Endodermal cell (in vitro differentiated cells): ENCODE measurements around the gene HHAT. TPM values are rescaled to one million over a fixed set of nuclear protein-coding genes. Genes with fewer than 3 reads are reported as not detected.

ENCODE experiments used
- DNase-seq: peaks from one replicate; pipeline ENCODE4 v3.0.0-alpha.2; 2017
- H3K27ac ChIP-seq: 2 replicates; pipeline ENCODE4 v1.5.1; 2013; ENCODE audit warnings: mild to moderate bottlenecking, low read depth, low read length, moderate library complexity
- H3K27me3 ChIP-seq: 2 replicates; pipeline ENCODE4 v1.6.1; 2013; ENCODE audit warnings: mild to moderate bottlenecking, low read length, moderate library complexity; ENCODE audit not compliant: insufficient read depth, control insufficient read depth, poor library complexity, severe bottlenecking
- H3K36me3 ChIP-seq: 2 replicates; pipeline ENCODE4 v1.7.0; 2013; ENCODE audit warnings: mild to moderate bottlenecking, low read length, moderate library complexity; ENCODE audit not compliant: control insufficient read depth, insufficient read depth
- H3K4me1 ChIP-seq: one replicate; pipeline ENCODE4 v1.7.0; 2013; ENCODE audit warnings: low read length; ENCODE audit not compliant: control insufficient read depth, insufficient read depth
- H3K4me3 ChIP-seq: 2 replicates; pipeline ENCODE4 v1.5.1; 2013; ENCODE audit warnings: mild to moderate bottlenecking, low read length, moderate library complexity
- H3K9ac ChIP-seq: 2 replicates; pipeline ENCODE4 v1.6.1; 2013; ENCODE audit warnings: mild to moderate bottlenecking, low read length, moderate library complexity; ENCODE audit not compliant: poor library complexity, severe bottlenecking; ENCODE audit errors: extremely low read depth
- H3K9me3 ChIP-seq: 2 replicates; pipeline ENCODE4 v1.6.1; 2013; ENCODE audit warnings: mild to moderate bottlenecking, low read length, moderate library complexity; ENCODE audit not compliant: control insufficient read depth
- H3K27ac Mint-ChIP-seq: 2 replicates; pipeline ENCODE4 v1.8.0; 2020; ENCODE audit warnings: mixed read lengths
- H3K27me3 Mint-ChIP-seq: 2 replicates; pipeline ENCODE4 v1.8.0; 2021; ENCODE audit warnings: mild to moderate bottlenecking, mixed read lengths; ENCODE audit not compliant: insufficient read depth
- H3K36me3 Mint-ChIP-seq: 2 replicates; pipeline ENCODE4 v1.8.0; 2020; ENCODE audit warnings: low read depth, mixed read lengths
- H3K4me1 Mint-ChIP-seq: 2 replicates; pipeline ENCODE4 v1.8.0; 2020; ENCODE audit warnings: mixed read lengths
- H3K4me3 Mint-ChIP-seq: 2 replicates; pipeline ENCODE4 v1.8.0; 2020; ENCODE audit warnings: mild to moderate bottlenecking, moderate library complexity, mixed read lengths
- H3K9me3 Mint-ChIP-seq: 2 replicates; pipeline ENCODE4 v1.8.0; 2020; ENCODE audit warnings: mild to moderate bottlenecking, mixed read lengths
- WGBS, 2 experiments: methylation state at CpG; one replicate each; pipeline versions ENCODE4 v1.1.5 to v1.1.7; 2013; ENCODE audit warnings: missing lambda C conversion rate in 2 of 2, mixed read lengths in 1 of 2; ENCODE audit not compliant: insufficient coverage in 1 of 2, insufficient read length in 1 of 2; 5-methylcytosine and 5-hydroxymethylcytosine counted together
- total RNA-seq, 2 donors: library from RNA; stranded (reverse); fragmentation: NEBNext Ultra II Directional in 1 of 2; extraction: Animal tissue kit (Norgen Biotek cat#: 25700) in 1 of 2; gene quantifications; 2 replicates in 1 of 2; 3 replicates in 1 of 2; pipeline ENCODE4 v1.2.1, GENCODE V29; 2021
- TF ChIP-seq, protein P1 (sequence below): fragments of 200-600 bp; sonication (generic); conservative IDR thresholded peaks from 2 replicates; pipeline ENCODE4 v1.5.0; 2021; ENCODE audit warnings: antibody characterized with exemption, mild to moderate bottlenecking

The HHAT gene
- total RNA-seq, 2 donors from 2014 or later: 6.9 to 9.8 TPM

GRCh38 chr1:210541680-210542358 lies 213.1 kb downstream of the HHAT start:
- 50 to 80% methylated on average over 4 of the region's 6 CpGs for WGBS, 2 experiments
- H3K9me3 Mint-ChIP-seq: no peaks in the 10 kb centered on the region
- Histone ChIP-seq H3K27me3 (no peaks in the 10 kb centered on the region), H3K27ac (no peak overlapping the region), H3K4me1 (no peaks in the 10 kb centered on the region), H3K4me3 (no peak overlapping the region), H3K36me3 (no peaks in the 10 kb centered on the region), H3K9ac (no peak overlapping the region), H3K9me3 (no peaks in the 10 kb centered on the region)
- no peaks in the 10 kb centered on the region for H3K36me3 Mint-ChIP-seq
- no peak overlapping the region for H3K4me3 Mint-ChIP-seq
- TF ChIP-seq, protein P1, sequence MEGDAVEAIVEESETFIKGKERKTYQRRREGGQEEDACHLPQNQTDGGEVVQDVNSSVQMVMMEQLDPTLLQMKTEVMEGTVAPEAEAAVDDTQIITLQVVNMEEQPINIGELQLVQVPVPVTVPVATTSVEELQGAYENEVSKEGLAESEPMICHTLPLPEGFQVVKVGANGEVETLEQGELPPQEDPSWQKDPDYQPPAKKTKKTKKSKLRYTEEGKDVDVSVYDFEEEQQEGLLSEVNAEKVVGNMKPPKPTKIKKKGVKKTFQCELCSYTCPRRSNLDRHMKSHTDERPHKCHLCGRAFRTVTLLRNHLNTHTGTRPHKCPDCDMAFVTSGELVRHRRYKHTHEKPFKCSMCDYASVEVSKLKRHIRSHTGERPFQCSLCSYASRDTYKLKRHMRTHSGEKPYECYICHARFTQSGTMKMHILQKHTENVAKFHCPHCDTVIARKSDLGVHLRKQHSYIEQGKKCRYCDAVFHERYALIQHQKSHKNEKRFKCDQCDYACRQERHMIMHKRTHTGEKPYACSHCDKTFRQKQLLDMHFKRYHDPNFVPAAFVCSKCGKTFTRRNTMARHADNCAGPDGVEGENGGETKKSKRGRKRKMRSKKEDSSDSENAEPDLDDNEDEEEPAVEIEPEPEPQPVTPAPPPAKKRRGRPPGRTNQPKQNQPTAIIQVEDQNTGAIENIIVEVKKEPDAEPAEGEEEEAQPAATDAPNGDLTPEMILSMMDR: no peak
- H3K27ac Mint-ChIP-seq: no peak overlapping the region
- peaks cover 2% of the 10 kb centered on the region for H3K4me1 Mint-ChIP-seq
- H3K27me3 Mint-ChIP-seq: no peaks in the 10 kb centered on the region
- DNase-seq: peak; percentile 72

DNA sequence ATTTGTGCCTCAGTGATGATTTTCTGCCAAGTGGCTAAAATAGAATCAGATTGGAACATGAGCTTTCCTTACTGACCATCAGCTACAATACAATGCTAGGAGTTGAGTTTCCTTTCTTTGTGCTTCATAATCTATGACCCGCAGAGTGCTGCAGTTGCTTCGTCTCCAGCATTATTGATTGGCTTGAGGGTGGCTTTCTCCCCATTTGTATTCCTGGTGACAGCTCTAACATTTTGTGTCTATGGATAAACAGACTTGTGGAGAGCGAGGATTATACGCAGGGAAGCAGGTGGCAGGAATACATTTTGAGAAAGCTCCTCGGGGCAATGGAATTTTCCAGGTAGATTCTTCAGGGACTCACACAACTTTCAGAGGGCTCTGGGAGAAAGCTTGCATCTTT lies 223.2 kb downstream of the HHAT start:
- peaks cover 3% of the 10 kb centered on the region for H3K27me3 Mint-ChIP-seq
- Histone ChIP-seq H3K4me3 (no peak overlapping the region), H3K9me3 (no peaks in the 10 kb centered on the region), H3K27ac (no peak overlapping the region), H3K4me1 (peaks cover 11% of the 10 kb centered on the region), H3K27me3 (no peaks in the 10 kb centered on the region), H3K36me3 (no peaks in the 10 kb centered on the region), H3K9ac (no peak overlapping the region)
- TF ChIP-seq, protein P1: no peak
- H3K4me3 Mint-ChIP-seq: no peak overlapping the region
- H3K27ac Mint-ChIP-seq: no peak overlapping the region
- DNase-seq: no peak
- H3K36me3 Mint-ChIP-seq: no peaks in the 10 kb centered on the region
- peaks cover 23% of the 10 kb centered on the region for H3K4me1 Mint-ChIP-seq
- 90 to 100% methylated on average over 3 to 5 of the region's 5 CpGs for WGBS, 2 experiments
- no peaks in the 10 kb centered on the region for H3K9me3 Mint-ChIP-seq

- H3K9me3 ChIP-seq: no peaks in the 10 kb centered on the region
- H3K9ac ChIP-seq: no peak overlapping the region
- no peak overlapping the region for H3K4me3 ChIP-seq
- no peak overlapping the region for H3K27ac Mint-ChIP-seq
- no peak overlapping the region for H3K27ac ChIP-seq
- TF ChIP-seq, protein P1: no peak
- no peaks in the 10 kb centered on the region for H3K36me3 Mint-ChIP-seq
- H3K9me3 Mint-ChIP-seq: no peaks in the 10 kb centered on the region
- no peaks in the 10 kb centered on the region for H3K27me3 ChIP-seq
- H3K27me3 Mint-ChIP-seq: peaks cover 3% of the 10 kb centered on the region
- no peak for DNase-seq
- 75 to 95% methylated on average over 4 to 5 of the region's 5 CpGs for WGBS, 2 experiments
- H3K4me1 ChIP-seq: peaks cover 26% of the 10 kb centered on the region
- no peak overlapping the region for H3K4me3 Mint-ChIP-seq
- peaks cover 41% of the 10 kb centered on the region for H3K4me1 Mint-ChIP-seq
- H3K36me3 ChIP-seq: no peaks in the 10 kb centered on the region
Observed at GRCh38 chr1:210553711-210554110, 225.0 kb downstream of the HHAT start.
